Renal pelvis (tissue), 4 donors: ENCODE data around the gene THBS3. TPM values are rescaled to one million over a fixed set of nuclear protein-coding genes. Genes with fewer than 3 reads are reported as not detected.
"Not testable (repeated sequence)": the region's sequence is repeated elsewhere in the genome, so short reads cannot be mapped to it uniquely, and the experiment has no call there.

ENCODE experiments used
- DNase-seq: peaks from one replicate; pipeline ENCODE4 v3.0.0-alpha.2; 2013
- polyA plus RNA-seq, 3 donors: library from polyadenylated mRNA; unstranded; fragments of 120-200 nt; gene quantifications; one replicate each; pipeline ENCODE4 v1.2.1, GENCODE V29; 2013; ENCODE audit not compliant: insufficient read length in 3 of 3

Gene THBS3
- polyA plus RNA-seq, 3 donors: 32.3 to 50.0 (median 43.0) TPM

DNA sequence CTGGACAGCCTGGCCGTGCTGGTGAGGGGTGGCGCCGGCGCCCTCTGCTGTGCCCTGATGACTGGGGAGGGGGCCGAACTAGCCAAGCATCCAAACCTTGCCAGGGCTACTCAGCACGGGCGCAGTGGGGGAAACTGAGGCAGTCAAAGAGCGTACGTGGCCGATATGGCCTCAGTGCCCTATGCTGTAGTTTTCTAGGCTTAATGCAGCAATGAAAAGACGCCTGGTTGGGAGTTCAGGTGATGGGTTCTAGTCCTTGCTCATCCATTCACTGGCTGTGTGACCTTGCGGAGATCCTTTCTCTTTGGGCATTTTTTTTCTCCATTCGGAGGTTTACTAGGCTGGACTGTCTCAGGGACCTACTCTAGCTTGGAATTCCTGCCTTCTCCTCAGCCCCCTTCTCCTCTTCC, 1.6 kb upstream of the THBS3 start:
- DNase-seq: no peak

DNA sequence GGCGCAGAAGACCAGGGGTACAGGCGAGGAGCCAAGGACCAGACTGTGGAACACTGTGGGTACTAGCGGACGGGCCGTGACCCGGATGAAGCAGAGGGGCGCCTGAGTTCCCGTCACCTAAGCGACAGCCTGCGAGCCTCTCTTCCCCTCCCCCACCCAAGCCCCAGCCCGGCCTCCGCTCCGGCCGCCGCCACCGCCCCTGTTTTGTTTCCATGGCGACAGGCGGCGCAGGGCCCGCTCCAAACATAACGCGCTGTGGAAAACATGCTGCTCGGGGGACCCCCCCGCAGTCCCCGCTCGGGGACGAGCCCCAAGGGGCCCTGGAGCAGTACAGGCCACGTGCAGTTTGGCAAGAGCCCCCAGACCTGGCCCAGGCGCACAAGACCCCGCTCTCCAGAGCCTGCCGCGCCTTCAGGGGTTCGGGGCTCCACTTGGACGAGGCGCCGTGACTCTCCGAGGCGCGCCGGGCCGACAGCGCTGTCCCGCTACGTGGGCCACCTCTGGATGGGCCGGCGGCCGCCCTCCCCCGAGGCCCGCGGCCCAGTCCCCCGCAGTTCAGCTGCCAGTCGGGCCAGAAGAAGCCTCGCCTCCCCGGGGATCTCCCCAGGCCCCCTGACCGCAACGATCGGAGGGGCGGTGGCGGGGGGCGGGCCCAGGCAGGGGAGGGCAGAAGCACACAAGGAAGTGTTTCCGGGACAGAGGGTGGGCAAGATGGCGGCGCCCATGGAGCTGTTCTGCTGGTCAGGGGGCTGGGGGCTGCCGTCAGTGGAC, 1.0 kb upstream of the THBS3 start, which contains the start of gene MTX1:
TSS of gene MTX1 (plus strand) at position 155 of the 771 bp plus-strand sequence. CDS start at position 265, 110 bp downstream.
- peak; percentile 92 for DNase-seq

DNA sequence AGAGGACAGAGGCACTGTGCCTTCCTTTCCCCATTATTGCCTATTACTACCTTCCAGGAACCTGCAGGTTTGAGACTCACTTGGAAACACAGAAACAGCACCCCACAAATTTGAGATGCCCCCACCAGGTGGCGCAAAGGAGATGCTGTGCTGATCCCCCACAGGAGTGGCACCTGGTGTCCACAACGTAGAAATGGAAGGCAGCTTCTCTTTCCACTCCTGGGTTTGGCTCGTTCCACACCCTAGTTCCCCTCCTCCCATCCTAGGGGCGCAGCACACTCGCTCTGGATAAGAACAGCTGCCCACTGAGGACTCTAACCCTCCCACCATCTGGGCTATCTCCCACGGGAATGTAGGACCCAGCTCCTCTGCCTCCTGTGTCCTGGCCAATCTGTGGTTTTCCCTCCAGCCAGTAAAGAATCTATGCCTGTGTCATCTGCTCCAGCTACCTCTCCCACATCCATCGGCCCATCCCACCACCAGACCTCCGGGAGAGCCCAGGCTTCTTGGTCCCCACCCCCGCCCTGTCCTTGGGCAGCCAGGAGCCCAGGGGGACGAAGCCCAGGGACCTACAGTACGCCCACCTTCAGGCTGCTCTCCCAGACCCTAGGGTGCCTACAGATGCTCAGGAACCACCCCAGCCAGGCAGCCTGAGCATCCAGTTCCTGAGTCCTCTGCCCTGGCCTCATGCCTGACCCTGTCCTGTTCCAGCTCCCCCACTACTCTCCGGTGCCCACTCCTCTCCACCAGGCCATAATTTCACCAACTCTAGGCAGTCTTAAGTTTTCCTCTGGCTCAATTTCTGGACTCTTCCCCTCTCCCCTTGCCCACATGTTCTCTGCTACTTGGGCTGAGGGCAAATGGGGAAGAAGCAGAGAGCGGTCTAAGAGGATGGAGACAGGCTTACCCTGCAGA, 549 bp downstream of the THBS3 start:
- peak; percentile 82 for DNase-seq

- DNase-seq: no peak
These were observed 1.6 kb downstream of the THBS3 start for GRCh38 chr1:155205969-155206593.

- DNase-seq: no peak
These were observed 2.7 kb downstream of the THBS3 start for GRCh38 chr1:155205035-155205434.

DNA sequence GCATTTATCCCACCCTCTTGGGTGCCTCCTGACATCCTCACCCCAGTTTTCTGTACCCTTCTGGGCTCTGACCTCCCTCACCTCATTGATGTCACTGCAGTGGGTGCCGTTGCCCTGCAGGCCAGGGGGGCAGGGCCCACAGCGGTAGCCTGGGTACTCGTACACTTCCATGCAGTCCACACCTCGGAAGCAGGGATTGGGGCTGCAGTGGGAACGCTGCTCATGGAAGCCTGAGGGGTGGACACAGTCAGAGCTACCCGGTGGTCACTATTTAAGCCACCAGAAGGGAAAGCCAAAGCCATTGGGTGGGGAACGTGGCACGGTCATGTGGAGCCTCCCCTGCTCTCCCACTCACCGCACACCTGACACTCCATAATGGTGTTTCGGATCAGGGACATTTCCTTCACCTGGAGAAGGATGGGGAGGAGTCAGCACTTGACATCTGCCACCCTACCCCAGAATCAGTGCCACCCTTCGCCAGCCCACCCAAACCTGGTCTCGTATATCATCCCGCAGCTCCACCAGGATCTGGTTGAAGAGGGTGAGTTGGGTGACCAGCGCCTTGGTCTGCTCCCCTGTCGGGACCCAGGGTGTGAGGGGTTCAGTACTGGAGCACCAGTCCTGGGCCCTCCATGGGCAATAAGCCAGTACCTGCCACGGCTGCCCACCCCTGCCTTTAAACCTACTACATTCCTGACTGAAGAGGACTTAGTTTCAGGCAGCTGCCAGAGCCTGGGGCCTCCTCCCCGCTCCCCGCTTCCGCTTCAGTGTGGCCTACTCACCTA, 4.8 kb downstream of the THBS3 start:
- DNase-seq: no peak

DNA sequence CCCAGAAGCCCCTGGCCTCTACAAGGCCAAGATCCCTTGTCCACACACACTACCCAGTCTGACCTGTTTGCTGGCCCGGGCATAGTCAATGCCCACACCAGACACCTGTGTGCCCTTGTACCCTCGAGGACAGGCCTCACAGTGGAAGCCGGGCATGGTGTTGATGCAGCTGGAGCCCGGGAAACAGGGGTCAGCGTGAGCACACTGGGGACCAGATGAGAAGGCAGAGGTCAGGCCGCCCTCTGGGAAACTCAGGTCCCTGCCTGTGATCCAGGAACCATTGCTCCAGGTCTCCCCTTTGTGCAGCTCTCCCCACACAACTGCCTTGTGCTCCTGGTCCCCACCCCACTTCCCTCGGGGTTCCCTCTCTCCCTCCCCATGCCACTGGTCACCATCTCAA, 5.5 kb downstream of the THBS3 start:
- DNase-seq: no peak

GRCh38 chr1:155200920-155201319, 6.8 kb downstream of the THBS3 start:
- no peak for DNase-seq

DNA sequence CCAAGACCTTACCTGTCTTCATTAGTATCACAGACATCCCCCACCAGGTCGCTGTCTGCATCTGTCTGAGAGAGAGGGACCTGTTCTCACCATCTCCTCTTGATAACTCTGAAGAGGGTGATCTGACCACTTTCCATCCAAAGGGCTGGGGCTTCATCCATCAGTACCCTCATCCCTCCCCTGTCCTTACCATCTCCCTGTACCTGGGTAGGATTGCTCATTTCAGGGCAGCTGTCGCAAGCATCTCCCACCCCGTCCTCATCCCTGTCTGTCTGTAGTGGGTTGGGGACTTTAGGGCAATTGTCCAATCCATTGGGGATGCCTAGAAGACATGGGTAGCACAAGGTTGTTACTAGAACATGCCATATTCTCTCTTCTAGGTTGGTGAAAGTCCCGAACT, 7.9 kb downstream of the THBS3 start:
- no peak for DNase-seq

DNA sequence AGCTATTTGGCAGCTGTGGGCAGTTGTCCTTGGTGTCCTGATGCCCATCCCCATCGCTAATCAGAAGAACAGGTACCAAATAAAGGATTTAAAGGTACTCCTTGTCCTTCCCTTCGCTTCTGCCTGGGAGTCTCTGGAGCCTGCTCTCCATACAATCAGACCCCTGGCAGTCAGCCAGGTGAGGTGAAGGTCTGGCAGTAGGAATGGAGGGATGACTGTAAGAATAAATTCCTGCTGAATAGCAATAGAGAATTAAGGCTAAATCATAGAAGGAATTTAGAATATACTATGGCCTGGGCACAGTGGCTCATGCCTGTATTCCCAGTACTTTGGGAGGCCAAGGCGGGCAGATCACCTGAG, 9.2 kb downstream of the THBS3 start:
- DNase-seq: no peak

- DNase-seq: no peak
These were observed 9.7 kb downstream of the THBS3 start for GRCh38 chr1:155197901-155198546.

- no peak for DNase-seq
These were observed 10.6 kb downstream of the THBS3 start for GRCh38 chr1:155196893-155197638.

- no peak for DNase-seq
These were observed 11.4 kb downstream of the THBS3 start for GRCh38 chr1:155196103-155196892.

DNA sequence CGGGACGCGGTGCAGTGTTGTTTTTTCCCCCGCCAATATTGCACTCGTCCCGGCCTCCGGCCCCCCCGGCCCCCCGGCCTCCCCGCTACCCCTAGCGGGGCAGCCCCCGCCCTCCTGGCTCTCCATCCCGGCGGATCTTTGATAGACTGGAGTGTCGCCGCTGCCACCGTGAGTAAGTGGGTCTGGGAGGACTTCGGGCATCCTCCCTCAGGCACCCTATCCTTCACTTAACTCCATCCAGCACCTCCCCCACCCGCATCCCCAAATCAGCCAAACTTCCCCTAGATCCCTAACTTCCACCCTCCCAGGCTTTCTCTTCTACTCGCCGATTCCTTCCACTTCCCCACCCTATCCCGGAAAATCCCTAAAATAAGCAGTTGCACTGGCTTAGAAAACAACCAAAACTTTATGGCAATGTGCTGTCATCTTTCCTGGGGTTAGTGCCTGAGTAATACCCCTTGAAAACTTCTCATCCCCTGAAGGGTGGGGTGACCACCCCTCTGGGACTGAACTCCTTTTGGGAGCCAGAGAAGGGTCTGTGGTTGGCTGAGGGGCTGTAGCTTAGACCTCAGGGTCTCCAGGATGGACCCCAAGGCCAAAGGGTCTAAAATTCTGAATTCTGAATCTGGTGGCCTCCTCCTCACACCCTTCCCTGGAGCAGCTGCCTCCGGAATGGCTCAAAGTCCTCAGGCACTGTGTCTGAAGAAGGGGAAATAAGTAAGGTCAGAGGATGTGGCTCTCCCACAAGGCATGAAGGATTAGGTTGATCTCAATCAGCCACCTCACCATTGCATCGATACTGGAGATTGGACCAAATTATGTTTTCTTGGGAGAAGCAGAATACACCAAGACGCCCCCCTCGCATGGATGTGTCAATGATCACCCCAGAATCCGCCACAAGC, 12.2 kb downstream of the THBS3 start:
- DNase-seq: no peak

- DNase-seq: not testable (repeated sequence)
These were observed 13.8 kb downstream of the THBS3 start for GRCh38 chr1:155193991-155194240.

GRCh38 chr1:155193275-155193990, 14.3 kb downstream of the THBS3 start:
- DNase-seq: peak; percentile 90

DNA sequence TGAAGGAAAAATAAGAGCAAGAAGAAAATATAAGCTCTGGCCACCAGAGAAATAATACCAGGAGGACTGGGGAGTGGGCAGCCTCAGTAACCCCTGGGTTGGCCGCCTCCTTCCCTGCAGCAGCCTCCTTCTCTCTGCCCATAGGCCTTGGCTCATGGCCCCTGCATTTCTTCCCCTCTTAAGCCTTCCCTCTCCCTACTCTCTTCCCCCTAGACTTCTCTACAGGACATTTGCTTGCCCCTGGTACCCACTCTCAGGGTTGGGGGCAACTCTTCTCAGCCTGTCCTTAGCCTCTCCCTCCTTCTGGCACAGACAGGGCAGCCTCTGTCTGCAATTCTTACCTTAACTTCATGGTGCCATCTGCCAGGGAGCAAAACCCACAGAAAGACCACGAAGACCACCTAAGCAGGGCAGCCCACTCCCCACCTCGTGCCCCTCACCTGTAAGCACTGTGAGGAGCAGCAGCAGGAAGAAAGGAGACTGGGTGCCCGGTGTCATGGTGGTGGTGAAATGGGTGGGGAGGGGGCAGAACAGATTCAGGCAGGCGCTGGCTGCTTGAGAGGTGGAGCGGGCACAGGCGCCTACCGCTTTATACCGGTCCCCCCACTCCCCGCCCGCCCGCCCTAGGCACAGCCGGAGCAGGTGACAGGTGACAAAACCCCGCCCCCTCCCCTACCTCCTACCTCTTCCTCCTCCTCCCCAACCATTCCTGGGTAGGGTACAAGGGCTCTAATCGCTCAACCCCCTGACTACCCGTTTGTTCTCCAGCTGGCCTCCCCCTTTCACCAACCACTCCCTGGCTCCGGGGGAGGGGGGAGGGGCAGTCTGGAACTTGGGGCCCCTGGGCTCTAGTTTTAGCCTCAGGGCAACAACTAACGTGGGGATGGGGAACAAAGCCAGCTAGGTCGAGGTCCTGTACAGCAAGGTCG, 15.1 kb downstream of the THBS3 start:
- DNase-seq: peak; percentile 50
